SK-N-MC (cell line): Measurements from ENCODE around the gene ETFB.

Source experiments
- DNase-seq: peaks from one replicate; pipeline ENCODE4 v3.0.0-alpha.2; 2011; ENCODE audit warnings: low read depth, low spot score
- H3K27ac ChIP-seq: fragments of 200-600 bp; sonication (generic); 2 replicates; pipeline ENCODE4 v1.5.1; 2016; ENCODE audit warnings: mixed run types
- H3K36me3 ChIP-seq: fragments of 200-600 bp; sonication (generic); 2 replicates; pipeline ENCODE4 v1.6.1; 2017; ENCODE audit warnings: antibody characterized with exemption, low read length, mixed read lengths; ENCODE audit not compliant: insufficient read depth
- H3K4me3 ChIP-seq: fragments of 200-600 bp; sonication (generic); 2 replicates; pipeline ENCODE4 v1.5.1; 2016
- H3K9ac ChIP-seq: fragments of 200-600 bp; sonication (generic); 2 replicates; pipeline ENCODE4 v1.8.0; 2017; ENCODE audit warnings: mixed run types, mixed read lengths; ENCODE audit not compliant: insufficient read length
- H3K9me3 ChIP-seq: fragments of 200-600 bp; sonication (generic); 2 replicates; pipeline ENCODE4 v1.6.1; 2017; ENCODE audit warnings: low read depth, mild to moderate bottlenecking, antibody characterized with exemption, low read length, moderate library complexity, mixed read lengths
- EZH2 ChIP-seq: fragments of 200-600 bp; sonication (generic); IDR thresholded peaks from one replicate; pipeline ENCODE4 v1.6.1; 2017; ENCODE audit warnings: antibody characterized with exemption
- FOXP2 ChIP-seq: optimal IDR thresholded peaks from 2 replicates; pipeline ENCODE3; 2011; ENCODE audit warnings: mild to moderate bottlenecking, moderate library complexity; ENCODE audit not compliant: insufficient read depth; ENCODE audit errors: extremely low read length, control extremely low read depth
- POLR2AphosphoS5 ChIP-seq: IDR thresholded peaks from 2 replicates; pipeline ENCODE4 v1.6.1; 2012; ENCODE audit warnings: mild to moderate bottlenecking, low read depth, low read length, borderline replicate concordance

ETFB gene

DNA sequence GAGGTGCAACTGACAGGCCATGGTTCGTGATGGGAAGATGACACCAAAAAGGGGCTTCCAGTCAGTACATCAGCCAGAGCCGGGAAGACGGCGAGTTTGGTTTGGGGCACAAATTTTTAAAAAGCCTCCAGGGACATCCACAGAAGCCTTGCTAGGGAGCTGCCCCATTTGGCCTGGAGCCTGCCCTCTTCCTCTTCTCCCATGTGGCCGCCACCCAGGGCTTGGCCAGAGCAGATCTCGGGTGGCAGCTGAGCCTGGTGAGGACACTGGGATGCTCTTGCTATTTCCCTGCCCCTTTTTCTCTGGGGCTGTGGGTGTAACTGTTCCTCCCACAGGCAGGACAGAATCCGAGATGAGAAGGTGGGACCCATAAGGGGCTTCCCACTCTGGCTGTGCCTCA, 8.2 kb downstream of the ETFB start:
- Histone ChIP-seq H3K36me3 (no peaks in the 10 kb centered on the region), H3K9ac (no peak overlapping the region), H3K4me3 (no peak overlapping the region), H3K27ac (no peak overlapping the region), H3K9me3 (no peaks in the 10 kb centered on the region)
- TF ChIP-seq POLR2AphosphoS5 (no peak), FOXP2 (no peak), EZH2 (no peak)
- DNase-seq = no peak

DNA sequence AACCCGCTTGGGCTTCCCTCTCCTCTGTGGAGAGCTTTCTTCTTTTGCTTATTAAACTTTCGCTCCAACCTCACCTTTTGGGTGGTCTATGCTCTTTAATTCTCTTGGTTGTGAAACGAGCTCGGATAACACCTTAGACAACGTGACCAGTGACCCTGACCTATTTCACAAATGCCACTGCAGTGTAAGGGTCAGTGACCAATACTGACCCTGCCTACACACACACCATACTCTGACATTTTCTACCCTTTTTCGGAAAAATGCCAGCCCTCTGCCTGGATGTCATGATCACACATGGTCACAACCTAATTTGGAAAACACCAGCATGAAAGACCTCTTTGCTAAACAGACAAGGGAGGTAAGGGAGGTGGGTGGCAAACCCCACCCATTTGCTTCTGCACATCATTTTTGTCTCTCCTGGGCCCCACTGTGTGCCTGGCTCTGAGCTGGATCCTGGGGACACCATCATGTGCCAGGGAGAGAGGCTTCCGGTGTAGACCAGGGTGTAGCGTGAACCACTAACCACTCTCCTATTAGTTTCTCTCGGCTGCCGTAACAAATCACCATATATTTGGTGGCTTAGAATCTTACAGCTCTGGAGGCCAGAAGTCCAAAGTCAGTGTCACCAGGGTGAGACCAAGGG, 9.9 kb downstream of the ETFB start:
- H3K9ac ChIP-seq = no peak overlapping the region
- no peak overlapping the region for H3K27ac ChIP-seq
- no peaks in the 10 kb centered on the region for H3K36me3 ChIP-seq
- H3K4me3 ChIP-seq = no peak overlapping the region
- DNase-seq = no peak
- H3K9me3 ChIP-seq = no peaks in the 10 kb centered on the region
- TF ChIP-seq EZH2 = no peak
- no peak for TF ChIP-seq POLR2AphosphoS5
- no peak for TF ChIP-seq FOXP2

DNA sequence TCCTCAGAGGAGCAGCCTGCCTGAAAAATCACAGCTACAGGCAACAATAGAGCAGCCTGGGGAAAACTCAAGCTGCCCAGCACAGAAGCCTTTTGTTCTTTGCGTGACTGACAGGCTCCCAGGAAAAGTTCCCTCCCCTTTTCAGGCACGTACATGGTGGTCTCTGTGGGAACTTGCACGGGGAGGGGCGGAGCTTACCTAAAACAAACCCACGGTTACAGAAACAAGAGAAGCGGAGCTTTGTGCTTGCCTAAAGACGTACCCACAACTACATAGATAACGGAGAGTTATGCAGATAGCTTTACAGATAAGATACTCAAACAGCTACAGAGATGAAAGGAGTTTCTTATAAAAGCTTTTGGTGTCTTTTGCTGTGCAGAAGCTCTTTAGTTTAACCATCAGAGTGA, 11.4 kb downstream of the ETFB start:
- no peak overlapping the region for H3K27ac ChIP-seq
- no peak overlapping the region for H3K9ac ChIP-seq
- no peaks in the 10 kb centered on the region for H3K9me3 ChIP-seq
- H3K36me3 ChIP-seq = peaks cover 4% of the 10 kb centered on the region; the same call in 1 of the 2 replicates
- TF ChIP-seq EZH2 (no peak), POLR2AphosphoS5 (no peak), FOXP2 (no peak)
- DNase-seq = no peak
- no peak overlapping the region for H3K4me3 ChIP-seq

DNA sequence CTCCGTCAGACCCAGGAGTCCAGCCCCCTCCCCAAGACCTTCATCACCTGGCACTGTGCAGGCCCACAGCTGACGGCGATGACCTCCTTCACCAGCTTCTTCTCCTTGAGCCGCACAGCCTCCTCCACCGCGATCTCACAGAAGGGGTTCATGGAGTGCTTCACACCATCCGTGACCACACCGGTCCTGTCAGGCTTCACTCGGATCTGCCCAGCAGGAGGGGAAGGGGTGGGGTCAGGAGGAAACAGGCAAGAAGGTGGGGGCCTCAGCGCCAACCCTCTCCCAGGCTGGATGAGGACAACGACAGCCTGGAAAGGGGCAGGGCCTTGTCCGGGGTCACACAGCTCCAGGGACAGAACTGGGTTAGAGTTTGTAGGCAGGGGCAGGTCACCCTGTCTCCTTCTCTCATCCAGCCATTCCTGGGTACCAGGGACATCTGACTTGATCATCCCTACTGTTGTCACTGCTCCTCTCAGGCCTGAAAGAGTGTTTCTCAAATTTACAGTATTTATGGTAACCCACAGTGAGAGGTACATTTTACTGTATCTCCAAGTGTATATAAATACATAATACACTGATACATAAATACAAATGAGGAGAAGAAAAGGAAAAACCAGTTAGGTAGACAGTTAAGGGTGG, 12.0 kb downstream of the ETFB start:
- Histone ChIP-seq H3K27ac (no peak overlapping the region), H3K9ac (no peak overlapping the region), H3K36me3 (peaks cover 4% of the 10 kb centered on the region; the same call in 1 of the 2 replicates), H3K4me3 (no peak overlapping the region), H3K9me3 (no peaks in the 10 kb centered on the region)
- DNase-seq = no peak
- no peak for TF ChIP-seq EZH2
- TF ChIP-seq POLR2AphosphoS5 = no peak
- TF ChIP-seq FOXP2 = no peak

DNA sequence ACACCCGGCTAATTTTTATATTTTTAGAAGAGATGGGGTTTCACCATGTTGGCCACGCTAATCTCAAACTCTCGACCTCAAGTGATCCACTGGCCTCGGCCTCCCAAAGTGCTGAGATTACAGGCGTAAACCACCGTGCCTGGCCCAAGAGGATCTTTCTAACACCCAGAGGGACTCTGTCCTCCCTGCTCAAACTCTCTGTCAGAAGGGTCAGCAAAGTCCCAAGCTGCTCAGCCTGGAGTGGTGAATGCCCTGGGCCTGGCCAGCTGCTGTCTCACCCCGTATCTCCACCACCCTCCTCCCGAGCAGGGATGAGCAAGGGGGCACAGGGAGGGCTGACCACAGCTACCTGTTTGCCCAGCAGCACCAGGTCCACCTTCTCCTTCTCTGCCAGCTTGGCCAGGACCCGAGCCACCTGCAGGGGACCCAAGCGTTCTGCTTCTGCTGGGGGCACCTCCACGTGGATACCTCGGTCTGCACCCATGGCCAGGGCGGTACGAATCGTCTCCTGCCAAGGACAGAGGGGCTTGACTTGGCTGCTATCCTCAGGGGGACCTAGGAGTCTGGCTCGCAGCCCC, 13.3 kb downstream of the ETFB start:
- Histone ChIP-seq H3K9ac (no peak overlapping the region), H3K9me3 (no peaks in the 10 kb centered on the region), H3K36me3 (peaks cover 4% of the 10 kb centered on the region; the same call in 1 of the 2 replicates), H3K27ac (no peak overlapping the region), H3K4me3 (no peak overlapping the region)
- DNase-seq = no peak
- TF ChIP-seq EZH2 (no peak), POLR2AphosphoS5 (no peak), FOXP2 (no peak)

DNA sequence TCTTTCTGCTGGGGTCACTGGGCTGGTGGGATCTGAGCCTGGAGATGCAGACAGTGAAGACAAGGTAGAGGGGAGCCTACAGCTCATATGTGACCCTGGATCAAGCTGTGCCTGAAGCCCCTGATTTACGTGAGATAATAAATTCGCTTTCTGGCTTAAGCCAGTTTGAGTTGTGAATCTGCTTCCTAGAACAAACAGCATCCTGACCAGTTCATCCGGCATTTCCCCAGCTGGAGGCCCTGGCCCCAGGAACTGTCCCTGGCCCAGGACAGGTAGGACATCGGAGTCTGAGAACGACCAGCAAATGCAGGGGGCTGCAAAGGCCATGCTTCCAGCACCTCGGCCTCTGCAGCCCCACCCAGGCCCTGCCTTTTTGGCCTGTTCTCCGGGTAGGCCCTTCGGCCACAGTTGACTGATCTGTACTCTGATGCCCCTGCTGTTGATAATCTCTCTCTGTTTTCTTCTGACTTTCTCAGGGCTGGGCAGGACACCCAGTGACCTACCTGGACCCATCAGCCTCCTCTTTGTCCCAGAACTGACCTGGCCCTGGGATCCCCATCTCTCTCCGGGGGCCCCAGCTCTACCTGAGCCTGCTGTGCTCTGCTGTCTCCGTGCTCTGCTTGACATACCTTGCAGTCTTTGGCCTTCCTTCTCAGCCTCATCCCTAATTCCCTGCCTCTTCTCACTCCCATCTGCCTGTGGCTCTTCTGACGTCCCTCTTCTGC, 14.8 kb downstream of the ETFB start:
- H3K4me3 ChIP-seq = no peak overlapping the region
- H3K27ac ChIP-seq = no peak overlapping the region
- H3K36me3 ChIP-seq = peaks cover 4% of the 10 kb centered on the region; the same call in 1 of the 2 replicates
- no peak for DNase-seq
- TF ChIP-seq FOXP2 = no peak
- no peak for TF ChIP-seq POLR2AphosphoS5
- TF ChIP-seq EZH2 = no peak
- no peaks in the 10 kb centered on the region for H3K9me3 ChIP-seq
- no peak overlapping the region for H3K9ac ChIP-seq

DNA sequence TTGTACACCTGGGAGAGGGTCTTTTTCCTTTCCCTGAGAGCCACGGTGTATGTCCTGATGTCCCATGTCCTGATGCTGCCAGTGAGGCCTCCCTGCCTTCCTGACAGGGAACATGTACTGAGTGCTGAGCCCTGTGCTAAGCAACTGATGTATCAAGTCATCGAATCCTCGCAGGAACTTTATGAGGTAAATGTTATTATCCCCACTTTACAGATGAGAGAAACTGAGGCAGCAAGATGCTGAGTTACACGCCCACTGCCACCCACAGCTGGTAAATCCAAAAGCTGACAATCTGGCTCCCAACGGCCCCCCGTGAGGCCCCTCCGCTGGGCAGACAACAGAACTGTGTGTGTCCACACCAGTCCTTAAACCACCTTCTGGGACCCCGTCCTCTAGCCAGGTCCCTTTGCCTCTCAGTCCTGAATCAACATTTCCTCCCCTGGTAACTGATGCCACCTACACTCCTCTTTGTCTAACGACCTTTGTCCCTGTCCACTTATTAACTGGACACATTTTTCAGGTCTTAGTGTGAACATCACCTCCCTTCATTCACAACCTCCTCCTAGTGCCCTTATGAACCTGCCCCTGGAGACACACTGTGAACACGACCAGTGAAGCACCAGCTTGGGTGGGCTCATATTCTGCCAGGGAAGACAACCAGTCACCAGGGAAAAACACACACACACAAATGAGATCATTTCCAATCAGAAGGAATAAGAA, 18.8 kb downstream of the ETFB start:
- H3K36me3 ChIP-seq = peaks cover 4% of the 10 kb centered on the region; the same call in 1 of the 2 replicates
- TF ChIP-seq POLR2AphosphoS5 (no peak), FOXP2 (no peak), EZH2 (no peak)

More for the DNA sequence above, 18.8 kb downstream of the ETFB start:
- H3K4me3 ChIP-seq = no peak overlapping the region
- H3K9me3 ChIP-seq = no peaks in the 10 kb centered on the region
- H3K9ac ChIP-seq = no peak overlapping the region
- no peak overlapping the region for H3K27ac ChIP-seq
- no peak for DNase-seq
